CD14-positive monocyte (primary cell): ENCODE measurements around the gene PSKH1. TPM values are rescaled to one million over a fixed set of nuclear protein-coding genes. Genes with fewer than 3 reads are reported as not detected.

Experiments used
- DNase-seq, 3 donors: peaks; one replicate each; pipeline ENCODE4 v3.0.0-alpha.2; 2011 to 2022
- H2AFZ ChIP-seq: 2 replicates; pipeline ENCODE4 v1.6.0; 2012; ENCODE audit warnings: mild to moderate bottlenecking, low read depth, low read length, inconsistent platforms; ENCODE audit not compliant: insufficient read depth, poor library complexity, severe bottlenecking
- H3K27ac ChIP-seq, 2 donors: 1 replicate in 1 of 2; 2 replicates in 1 of 2; pipeline ENCODE4 v1.5.1; 2012 to 2013; ENCODE audit warnings: low read length in 2 of 2, control low read depth in 1 of 2, inconsistent platforms in 1 of 2, low read depth in 1 of 2, mild to moderate bottlenecking in 1 of 2
- H3K27me3 ChIP-seq, 2 donors: one replicate each; pipeline versions ENCODE4 v1.6.0 to v1.6.1; 2011 to 2013; ENCODE audit warnings: low read length in 2 of 2; ENCODE audit not compliant: control insufficient read depth in 2 of 2, insufficient read depth in 2 of 2
- H3K36me3 ChIP-seq, 2 donors: replicated peaks in 1 of 2; 1 replicate in 1 of 2; 2 replicates in 1 of 2; pipeline versions ENCODE4 v1.5.1 to v1.6.1; 2012 to 2013; ENCODE audit warnings: low read length in 2 of 2, control low read depth in 1 of 2, inconsistent platforms in 1 of 2, mild to moderate bottlenecking in 1 of 2; ENCODE audit not compliant: insufficient read depth in 2 of 2, control insufficient read depth in 1 of 2
- H3K4me1 ChIP-seq, 2 donors: 1 replicate in 1 of 2; 2 replicates in 1 of 2; pipeline versions ENCODE4 v1.5.1 to v1.6.1; 2012 to 2013; ENCODE audit warnings: low read length in 2 of 2, control low read depth in 1 of 2, inconsistent platforms in 1 of 2, mild to moderate bottlenecking in 1 of 2, moderate library complexity in 1 of 2; ENCODE audit not compliant: insufficient read depth in 2 of 2, control insufficient read depth in 1 of 2
- H3K4me2 ChIP-seq: replicated peaks from 2 replicates; pipeline ENCODE3; 2012; ENCODE audit warnings: low read length, moderate library complexity, mild to moderate bottlenecking; ENCODE audit not compliant: poor library complexity, severe bottlenecking; ENCODE audit errors: extremely low read depth
- H3K4me3 ChIP-seq, 3 experiments: fragments of 200-600 bp in 1 of 3; sonication (generic) in 1 of 3; replicated peaks in 1 of 3; 1 replicate in 2 of 3; 2 replicates in 1 of 3; pipeline ENCODE4 v1.5.1; 2011 to 2013; ENCODE audit warnings: low read length in 3 of 3, mild to moderate bottlenecking in 3 of 3, control low read depth in 2 of 3, low read depth in 2 of 3, inconsistent platforms in 1 of 3, moderate library complexity in 1 of 3
- H3K79me2 ChIP-seq: 2 replicates; pipeline ENCODE4 v1.6.0; 2012; ENCODE audit warnings: mild to moderate bottlenecking, control low read depth, inconsistent platforms, low read length, moderate library complexity; ENCODE audit not compliant: insufficient read depth
- H3K9ac ChIP-seq: 2 replicates; pipeline ENCODE4 v1.6.0; 2017; ENCODE audit warnings: low read length, mild to moderate bottlenecking; ENCODE audit not compliant: insufficient read depth, poor library complexity, severe bottlenecking
- H3K9me3 ChIP-seq, 2 donors: replicated peaks in 1 of 2; 1 replicate in 1 of 2; 2 replicates in 1 of 2; pipeline versions ENCODE4 v1.5.1 to v1.6.1; 2012 to 2013; ENCODE audit warnings: low read length in 2 of 2, control low read depth in 1 of 2; ENCODE audit not compliant: control insufficient read depth in 1 of 2, insufficient read depth in 1 of 2
- H4K20me1 ChIP-seq: 2 replicates; pipeline ENCODE4 v1.6.0; 2012; ENCODE audit warnings: mild to moderate bottlenecking, low read length, control low read depth, moderate library complexity; ENCODE audit not compliant: insufficient read depth
- H3K27ac Mint-ChIP-seq, 7 donors: one replicate each; pipeline ENCODE4 v1.8.0; 2020; ENCODE audit warnings: mild to moderate bottlenecking in 7 of 7, mixed read lengths in 7 of 7, moderate library complexity in 6 of 7, inconsistent platforms in 2 of 7
- H3K27me3 Mint-ChIP-seq, 3 donors: one replicate each; pipeline ENCODE4 v1.8.0; 2021 to 2022; ENCODE audit warnings: low read depth in 3 of 3, mild to moderate bottlenecking in 3 of 3, mixed read lengths in 3 of 3, moderate library complexity in 3 of 3, inconsistent platforms in 1 of 3
- H3K36me3 Mint-ChIP-seq, 2 donors: one replicate each; pipeline ENCODE4 v1.8.0; 2020; ENCODE audit warnings: mixed read lengths in 2 of 2, inconsistent platforms in 1 of 2, mild to moderate bottlenecking in 1 of 2
- H3K4me1 Mint-ChIP-seq: one replicate; pipeline ENCODE4 v1.8.0; 2020; ENCODE audit warnings: mild to moderate bottlenecking, mixed read lengths
- H3K4me3 Mint-ChIP-seq, 2 donors: one replicate each; pipeline ENCODE4 v1.8.0; 2020; ENCODE audit warnings: mild to moderate bottlenecking in 2 of 2, mixed read lengths in 2 of 2, moderate library complexity in 1 of 2
- H3K9me3 Mint-ChIP-seq, 7 donors: one replicate each; pipeline ENCODE4 v1.8.0; 2020 to 2022; ENCODE audit warnings: mixed read lengths in 7 of 7, mild to moderate bottlenecking in 6 of 7, moderate library complexity in 6 of 7, inconsistent platforms in 2 of 7
- WGBS: methylation state at CpG from one replicate; pipeline ENCODE4 v1.1.5; 2013; ENCODE audit warnings: missing lambda C conversion rate; ENCODE audit not compliant: insufficient coverage; 5-methylcytosine and 5-hydroxymethylcytosine counted together
- intact Hi-C, 2 donors: fragments of 100-400 bp; cut with micrococcal nuclease; formaldehyde crosslinking; loops; one replicate each; pipeline versions ENCODE4 v1.15.0 to v1.15.1; 2023
- polyA plus RNA-seq, 3 donors: library from polyadenylated mRNA; depleted of rRNA in 1 of 3; unstranded in 2 of 3; stranded (reverse) in 1 of 3; fragments of 300-500 nt in 2 of 3; fragments of >200 nt in 1 of 3; fragmentation: Illumina TruSeq in 2 of 3; gene quantifications; 1 replicate in 2 of 3; 2 replicates in 1 of 3; pipeline ENCODE4 v1.2.3, GENCODE V29; 2012 to 2021
- TF ChIP-seq, protein P1 (sequence below): fragments of 200-600 bp; IDR thresholded peaks from one replicate; pipeline ENCODE4 v1.8.0; 2022; ENCODE audit warnings: antibody characterized with exemption, mild to moderate bottlenecking

The PSKH1 gene
- polyA plus RNA-seq, 3 donors = 11.0 to 19.7 (median 16.8) TPM

GRCh38 chr16:67933805-67934204, 40.8 kb downstream of the PSKH1 start:
- WGBS = 86% methylated on average over 7 of the region's 7 CpGs
- no peak for DNase-seq
- H3K27me3 ChIP-seq = no peaks in the 10 kb centered on the region
- TF ChIP-seq, protein P1, sequence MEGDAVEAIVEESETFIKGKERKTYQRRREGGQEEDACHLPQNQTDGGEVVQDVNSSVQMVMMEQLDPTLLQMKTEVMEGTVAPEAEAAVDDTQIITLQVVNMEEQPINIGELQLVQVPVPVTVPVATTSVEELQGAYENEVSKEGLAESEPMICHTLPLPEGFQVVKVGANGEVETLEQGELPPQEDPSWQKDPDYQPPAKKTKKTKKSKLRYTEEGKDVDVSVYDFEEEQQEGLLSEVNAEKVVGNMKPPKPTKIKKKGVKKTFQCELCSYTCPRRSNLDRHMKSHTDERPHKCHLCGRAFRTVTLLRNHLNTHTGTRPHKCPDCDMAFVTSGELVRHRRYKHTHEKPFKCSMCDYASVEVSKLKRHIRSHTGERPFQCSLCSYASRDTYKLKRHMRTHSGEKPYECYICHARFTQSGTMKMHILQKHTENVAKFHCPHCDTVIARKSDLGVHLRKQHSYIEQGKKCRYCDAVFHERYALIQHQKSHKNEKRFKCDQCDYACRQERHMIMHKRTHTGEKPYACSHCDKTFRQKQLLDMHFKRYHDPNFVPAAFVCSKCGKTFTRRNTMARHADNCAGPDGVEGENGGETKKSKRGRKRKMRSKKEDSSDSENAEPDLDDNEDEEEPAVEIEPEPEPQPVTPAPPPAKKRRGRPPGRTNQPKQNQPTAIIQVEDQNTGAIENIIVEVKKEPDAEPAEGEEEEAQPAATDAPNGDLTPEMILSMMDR = no peak
- Mint-ChIP-seq H3K9me3 (peaks cover 0 to 1% (median 0%) of the 10 kb centered on the region in 7 donors), H3K4me3 (no peak overlapping the region), H3K36me3 (peaks cover 44 to 69% of the 10 kb centered on the region in 2 donors), H3K4me1 (peaks cover 28% of the 10 kb centered on the region), H3K27ac (peak overlapping the region in 4 of 7 donors; percentile 20 to 78 (median 52)), H3K27me3 (no peaks in the 10 kb centered on the region)
- peak overlapping the region in 1 of 2 donors; percentile 93 for H3K27ac ChIP-seq
- no peak overlapping the region for H3K4me3 ChIP-seq
- intact Hi-C loops = loop anchor here (5.0 to 10.0 kb wide), 3 partner anchors 37 to 119 kb away; partner anchors contain the start of gene EDC4 (in 1 of the 2)
- peaks cover 65% of the 10 kb centered on the region for H4K20me1 ChIP-seq
- peaks cover 22 to 32% of the 10 kb centered on the region in 2 donors for H3K4me1 ChIP-seq
- H3K36me3 ChIP-seq = peaks cover 50 to 63% of the 10 kb centered on the region in 2 donors
- H3K9ac ChIP-seq = no peak overlapping the region
- no peak overlapping the region for H2AFZ ChIP-seq
- H3K79me2 ChIP-seq = peaks cover 30% of the 10 kb centered on the region
- H3K9me3 ChIP-seq = no peaks in the 10 kb centered on the region
- H3K4me2 ChIP-seq = no peak overlapping the region

GRCh38 chr16:67934306-67935100, 41.4 kb downstream of the PSKH1 start:
- Mint-ChIP-seq H3K4me1 (peaks cover 28% of the 10 kb centered on the region), H3K27ac (peak overlapping the region in 6 of 7 donors; percentile 6 to 98 (median 68)), H3K9me3 (peaks cover 0 to 1% (median 0%) of the 10 kb centered on the region in 7 donors), H3K36me3 (peaks cover 41 to 67% of the 10 kb centered on the region in 2 donors), H3K4me3 (no peak overlapping the region), H3K27me3 (peaks cover 0 to 2% (median 0%) of the 10 kb centered on the region in 3 donors)
- WGBS = 92% methylated on average over 12 of the region's 13 CpGs
- TF ChIP-seq, protein P1 = no peak
- Histone ChIP-seq H3K9ac (no peak overlapping the region), H4K20me1 (peaks cover 58% of the 10 kb centered on the region), H3K27ac (peak overlapping the region in 1 of 2 donors; percentile 93), H3K4me3 (peak overlapping the region in 1 of 3 experiments; percentile 90), H3K9me3 (no peaks in the 10 kb centered on the region), H2AFZ (no peak overlapping the region), H3K27me3 (no peaks in the 10 kb centered on the region), H3K36me3 (peaks cover 45 to 56% of the 10 kb centered on the region in 2 donors), H3K4me1 (peaks cover 22 to 32% of the 10 kb centered on the region in 2 donors), H3K4me2 (no peak overlapping the region), H3K79me2 (peaks cover 30% of the 10 kb centered on the region)
- intact Hi-C loops = loop anchor here (5.0 to 10.0 kb wide), 6 partner anchors 37 to 127 kb away; partner anchors contain the start of genes EDC4 (in 1 of the 2), PSKH1 (in 1 of the 2), RANBP10 (in 1 of the 2) and TSNAXIP1 (in 1 of the 2)
- no peak for DNase-seq
